ENCODE data around the gene UTP25.
A peak's percentile ranks its signal among the peaks of the same experiment; 100 is the strongest.
"Not testable (repeated sequence)": the region's sequence is repeated elsewhere in the genome, so short reads cannot be mapped to it uniquely, and the experiment has no call there.

The UTP25 gene, protein sequence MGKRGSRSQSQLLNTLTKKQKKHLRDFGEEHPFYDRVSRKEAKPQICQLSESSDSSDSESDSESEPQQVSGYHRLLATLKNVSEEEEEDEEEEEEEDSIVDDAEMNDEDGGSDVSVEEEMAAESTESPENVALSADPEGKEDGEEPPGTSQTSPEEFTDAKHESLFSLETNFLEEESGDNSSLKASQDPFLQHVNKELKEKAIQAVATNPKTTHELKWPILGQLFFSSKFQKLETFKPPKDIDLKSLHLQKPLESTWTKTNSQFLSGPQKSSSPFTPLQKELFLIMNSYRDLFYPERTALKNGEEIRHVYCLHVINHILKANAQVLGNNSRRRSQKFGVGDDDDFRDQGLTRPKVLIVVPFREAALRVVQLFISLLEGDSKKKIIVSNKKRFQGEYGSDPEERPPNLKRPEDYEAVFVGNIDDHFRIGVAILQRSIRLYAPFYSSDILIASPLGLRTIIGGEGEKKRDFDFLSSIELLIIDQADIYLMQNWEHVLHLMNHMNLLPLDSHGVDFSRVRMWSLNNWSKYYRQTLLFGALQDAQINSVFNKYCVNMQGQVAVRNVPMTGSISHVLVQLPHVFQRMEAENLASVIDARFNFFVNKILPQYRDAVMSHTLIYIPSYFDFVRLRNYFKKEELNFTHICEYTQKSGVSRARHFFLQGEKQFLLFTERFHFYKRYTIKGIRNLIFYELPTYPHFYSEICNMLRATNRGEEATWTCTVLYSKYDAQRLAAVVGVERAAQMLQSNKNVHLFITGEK

DNA sequence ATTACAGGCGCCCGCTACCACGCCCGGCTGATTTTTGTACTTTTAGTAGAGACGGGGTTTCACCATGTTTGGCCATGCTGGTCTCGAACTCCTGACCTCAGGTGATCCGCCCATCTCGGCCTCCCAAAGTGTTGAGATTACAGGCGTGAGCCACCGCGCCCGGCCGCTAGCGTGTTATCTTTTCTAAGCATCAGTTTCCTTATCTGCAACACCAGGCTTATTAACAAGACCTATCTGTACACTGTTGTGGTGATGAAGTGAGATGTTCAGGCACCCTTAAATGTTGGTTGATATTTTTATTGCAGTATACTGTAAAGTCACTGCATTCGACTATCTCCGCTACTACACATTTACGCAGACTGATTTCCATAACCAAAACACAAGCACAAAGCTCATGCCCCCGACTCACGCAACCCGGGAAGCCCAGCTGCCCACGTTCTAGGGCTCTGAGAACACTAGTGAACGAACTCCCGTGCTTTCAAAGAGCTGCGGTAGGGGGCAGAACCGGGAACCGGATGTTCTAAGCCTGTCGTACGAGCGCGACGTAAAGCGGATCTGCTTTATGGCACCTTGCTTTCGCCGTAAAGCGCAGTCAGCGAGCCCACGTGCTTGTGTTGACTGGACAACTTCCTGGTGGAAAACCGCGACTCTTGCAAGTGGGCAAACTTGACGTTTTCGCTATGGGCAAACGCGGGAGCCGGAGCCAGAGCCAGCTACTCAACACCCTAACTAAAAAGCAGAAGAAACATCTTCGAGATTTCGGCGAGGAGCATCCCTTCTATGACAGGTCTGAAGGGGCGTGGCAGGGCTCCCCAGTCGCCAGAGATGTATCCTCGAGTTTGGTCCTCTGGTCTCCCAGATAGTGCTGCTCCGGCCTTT, at the start of gene UTP25:
Gene UTP25 (plus strand): TSS at position 589 of the 879 bp plus-strand sequence. CDS start 92 bp downstream, at position 681.
- peak; percentile 61 for DNase-seq

DNA sequence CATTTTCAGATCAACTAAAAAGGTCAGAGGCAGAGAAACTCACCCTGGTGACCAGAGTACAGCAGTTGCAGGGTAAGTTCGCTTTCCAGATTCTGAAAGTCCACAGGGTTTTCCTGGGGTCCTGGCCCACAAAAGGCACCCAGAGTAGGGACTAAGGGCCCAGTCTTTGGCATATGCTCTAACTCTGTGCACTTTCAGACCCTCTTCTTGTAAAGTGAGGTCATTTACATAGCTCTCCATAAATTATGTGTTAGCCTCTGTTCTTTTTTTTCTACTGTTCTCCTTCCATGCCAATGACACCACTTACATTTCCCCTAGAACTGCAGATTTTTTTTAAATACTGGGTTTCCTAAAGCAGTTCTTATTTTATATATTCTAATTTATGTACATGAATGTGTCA, 49.7 kb upstream of the UTP25 start:
- DNase-seq, result no peak

DNA sequence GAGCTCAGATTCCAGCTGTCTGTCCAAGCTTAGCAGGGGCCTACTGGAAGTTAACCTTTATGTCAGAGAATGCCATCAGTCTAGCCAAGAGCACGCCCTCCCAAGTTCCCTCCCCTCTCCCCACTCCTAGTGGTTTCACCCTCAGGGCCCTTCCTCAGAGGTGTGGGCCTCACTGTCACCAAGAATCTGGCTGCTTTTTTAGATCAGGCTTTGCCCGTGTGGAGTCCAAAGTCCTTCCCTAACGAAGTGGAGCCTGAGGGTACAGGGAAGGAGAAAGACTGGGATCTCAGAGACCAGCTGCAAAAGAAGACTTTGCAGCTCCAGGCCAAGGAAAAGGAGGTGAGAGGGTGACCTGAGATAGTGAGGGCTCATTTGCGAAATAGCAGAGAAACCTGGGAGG, 47.5 kb upstream of the UTP25 start:
- DNase-seq, result no peak

DNA sequence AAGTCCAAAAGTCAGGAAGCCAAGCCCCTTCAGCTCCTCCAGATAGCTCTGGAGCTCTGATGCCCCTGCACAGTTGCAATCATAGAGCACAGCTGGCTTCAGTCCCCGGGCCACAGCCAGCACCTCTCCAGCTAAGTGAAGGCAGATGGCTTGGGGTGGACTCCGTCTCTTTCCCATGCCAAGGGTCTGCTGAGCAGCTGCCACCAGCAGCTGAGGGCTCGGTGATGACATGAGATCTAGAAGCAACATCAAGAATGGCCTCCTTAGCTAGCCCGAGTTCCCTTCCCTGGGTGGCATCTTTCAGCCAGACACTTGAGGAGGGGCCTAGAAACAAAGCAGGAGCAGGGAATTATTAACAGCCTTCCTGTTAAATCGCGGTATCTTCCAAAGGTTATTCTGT, 44.4 kb upstream of the UTP25 start:
- no peak for DNase-seq

DNA sequence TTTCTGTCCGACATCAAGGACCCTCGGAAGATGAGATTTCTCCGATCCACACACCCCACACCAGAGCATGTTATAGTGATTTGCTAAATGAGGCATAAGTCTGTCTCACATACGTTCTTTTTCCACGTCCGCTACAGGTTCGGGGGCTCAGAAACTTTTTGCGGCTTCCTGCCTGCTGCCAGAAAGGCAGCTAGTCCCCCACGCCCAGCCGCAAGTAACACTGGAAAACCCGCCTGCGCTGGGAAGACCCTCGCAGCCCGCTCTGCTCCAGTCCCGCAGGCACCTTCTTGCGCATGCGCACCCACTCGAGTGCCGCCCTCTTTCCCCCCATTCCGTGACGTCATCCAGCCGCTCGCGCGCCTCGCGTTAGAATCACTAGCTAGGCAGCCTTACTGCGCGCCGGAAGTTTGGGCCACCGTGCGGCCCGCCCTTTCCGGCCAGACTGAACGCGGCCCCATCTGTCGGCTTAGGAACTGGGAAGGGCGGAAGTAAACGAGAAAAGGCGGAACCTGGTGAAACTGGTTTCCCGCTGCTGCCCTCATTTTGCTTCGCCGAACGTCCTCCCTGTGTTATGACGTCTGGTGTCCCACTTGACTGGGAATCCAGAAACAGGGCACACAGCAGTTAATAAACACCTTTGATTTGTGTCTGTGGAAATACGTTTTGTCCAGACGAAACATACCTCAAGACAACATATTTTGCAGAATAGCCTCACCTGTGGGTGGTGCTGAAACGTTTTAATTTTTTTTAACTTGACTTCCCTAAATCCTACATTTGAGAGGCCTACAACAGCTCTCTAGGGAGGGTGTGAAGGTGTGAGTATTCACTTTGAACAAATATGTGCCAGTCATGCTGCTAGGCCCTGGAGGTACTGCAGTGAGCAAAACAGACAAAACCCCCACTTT, 43.3 kb upstream of the UTP25 start, which contains the start of gene C1orf74:
Gene C1orf74 (minus strand): TSS at position 295 of the 905 bp plus-strand sequence. CDS start 925 bp downstream, outside the sequence.
- DNase-seq, result peak; percentile 61

DNA sequence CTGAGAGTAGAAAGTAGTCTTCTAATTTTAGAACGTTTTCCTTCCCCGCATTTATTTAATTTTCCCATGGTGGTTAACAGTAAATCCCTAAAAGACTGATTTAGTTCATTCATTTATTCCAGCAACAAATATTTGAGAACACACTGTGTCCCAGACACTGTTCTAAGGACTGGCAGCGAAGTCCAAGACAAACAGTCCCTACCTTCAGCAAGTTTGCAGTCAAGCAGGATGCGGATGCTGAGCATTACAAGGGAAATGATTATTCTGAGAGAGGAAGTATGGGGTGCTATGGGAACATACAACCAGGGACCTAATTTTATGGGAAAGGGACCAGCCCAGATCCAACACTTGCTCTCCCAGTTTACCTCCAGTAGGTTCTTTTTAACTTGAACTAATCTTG, 42.2 kb upstream of the UTP25 start:
- no peak for DNase-seq

DNA sequence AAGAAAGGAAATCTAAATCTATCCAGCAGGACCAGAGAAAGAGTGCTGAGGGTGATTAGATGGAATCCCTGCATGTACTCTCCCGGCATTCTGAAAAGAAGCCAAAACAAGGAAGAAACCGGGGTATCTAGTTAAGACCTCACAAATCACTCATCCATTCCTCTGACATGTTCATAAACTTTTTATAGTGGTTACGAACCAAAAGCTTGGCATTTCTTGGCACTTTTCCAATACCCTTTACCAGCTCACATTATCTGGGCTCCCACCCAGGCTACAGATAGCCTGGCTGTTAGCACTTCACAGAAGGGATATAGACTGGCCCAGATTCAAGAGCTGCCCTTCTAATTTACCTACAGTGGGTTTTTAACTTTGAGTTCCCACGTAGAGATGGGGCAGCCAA, 41.6 kb upstream of the UTP25 start:
- no peak for DNase-seq

DNA sequence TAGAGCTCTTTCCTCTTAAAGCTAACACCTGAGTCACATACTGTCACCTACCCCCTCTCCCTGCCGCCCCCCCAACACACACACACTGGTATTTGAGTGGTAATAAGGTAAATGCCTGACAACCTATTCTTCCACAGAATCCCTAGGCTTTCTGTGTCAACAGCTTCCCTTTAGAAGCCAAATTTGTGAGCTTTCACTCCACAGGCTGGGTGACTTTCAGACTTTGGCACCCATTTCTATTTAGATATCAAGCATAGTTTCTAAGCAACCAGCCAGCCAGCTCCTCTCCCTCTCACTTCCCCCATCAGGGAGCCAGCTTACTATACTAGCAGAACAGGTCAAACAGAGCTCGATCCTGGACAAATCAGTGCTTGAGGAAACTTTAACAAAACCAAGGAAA, 40.2 kb upstream of the UTP25 start:
- DNase-seq, result no peak

DNA sequence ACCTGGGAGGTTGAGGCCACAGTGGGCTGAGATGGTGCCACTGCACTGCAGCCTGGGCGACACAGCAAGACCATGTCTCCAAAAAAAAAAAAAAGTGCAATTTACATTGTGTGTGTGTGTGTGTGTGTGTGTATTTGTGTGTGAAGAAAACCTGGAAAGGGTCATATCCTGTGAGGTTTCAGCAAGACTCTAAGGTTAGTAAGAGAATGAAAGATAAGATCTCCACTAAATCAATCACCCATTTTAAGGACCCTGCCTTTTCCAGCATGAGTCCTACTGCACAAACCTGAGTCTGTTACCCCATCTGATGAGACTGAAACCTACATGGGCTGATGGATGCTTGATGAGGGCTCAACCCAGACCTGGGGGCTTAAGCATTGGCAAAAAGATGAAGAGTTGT, 38.5 kb upstream of the UTP25 start:
- DNase-seq, result no peak

DNA sequence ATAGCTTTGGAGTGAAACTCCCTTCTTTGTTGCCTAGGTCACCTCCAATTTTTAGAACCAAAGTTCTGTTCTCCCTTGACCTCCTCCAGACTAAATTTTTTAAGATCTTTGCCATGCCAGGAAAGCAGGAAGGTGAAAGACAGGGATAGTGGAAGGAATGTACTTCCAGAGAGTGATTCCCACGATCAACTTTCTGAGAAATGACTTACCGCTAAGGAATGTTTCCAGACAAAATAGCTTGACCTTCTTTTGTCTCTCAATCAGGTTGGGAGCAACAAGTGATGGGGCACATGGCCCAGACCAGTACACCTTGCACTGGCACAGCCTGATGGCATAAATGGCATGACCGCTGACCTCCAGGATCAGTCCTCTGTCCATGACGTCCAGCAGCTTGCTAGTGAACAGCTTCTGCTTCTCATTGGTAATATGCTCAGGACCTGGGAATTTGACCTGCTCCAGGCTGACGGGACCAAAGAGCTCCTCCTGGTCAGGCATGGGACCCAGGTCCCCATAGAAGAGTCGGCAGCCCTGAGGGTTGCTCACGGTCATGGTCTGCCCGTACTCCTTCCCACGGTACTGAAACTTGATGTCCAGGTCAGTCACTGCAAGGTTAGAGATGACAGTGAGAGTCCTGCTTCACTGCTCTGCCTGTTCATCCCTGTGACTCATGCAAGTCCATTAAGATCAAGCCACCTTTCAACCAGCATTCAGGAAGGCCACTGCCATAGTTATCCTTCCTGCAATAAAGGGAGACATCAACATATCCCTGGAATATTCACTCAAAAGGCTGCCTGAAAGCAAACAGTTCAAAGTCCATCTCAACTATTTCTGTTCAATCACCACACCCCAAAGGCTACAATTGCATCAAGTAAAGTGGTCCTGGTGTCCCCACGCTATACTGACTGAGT, 37.2 kb upstream of the UTP25 start:
- no peak for DNase-seq

DNA sequence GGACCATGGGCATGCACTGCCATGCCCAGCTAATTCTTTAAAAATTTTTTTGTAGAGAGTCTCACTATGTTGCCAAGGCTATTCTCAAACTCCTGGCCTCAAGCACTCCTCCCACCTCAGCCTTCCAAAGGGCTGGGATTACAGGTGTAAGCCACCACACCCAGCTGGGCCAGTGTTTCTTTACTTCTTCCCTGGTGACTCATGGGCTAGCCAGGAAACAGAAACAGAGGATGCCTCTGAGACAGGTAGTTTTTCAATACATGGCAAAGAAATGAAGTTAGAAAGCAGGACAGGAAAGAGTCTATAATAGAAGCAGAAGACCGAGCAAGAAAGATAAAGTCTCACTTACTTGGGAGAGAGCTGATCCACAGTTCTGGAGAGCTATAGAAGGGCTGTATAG, 35.9 kb upstream of the UTP25 start:
- no peak for DNase-seq

DNA sequence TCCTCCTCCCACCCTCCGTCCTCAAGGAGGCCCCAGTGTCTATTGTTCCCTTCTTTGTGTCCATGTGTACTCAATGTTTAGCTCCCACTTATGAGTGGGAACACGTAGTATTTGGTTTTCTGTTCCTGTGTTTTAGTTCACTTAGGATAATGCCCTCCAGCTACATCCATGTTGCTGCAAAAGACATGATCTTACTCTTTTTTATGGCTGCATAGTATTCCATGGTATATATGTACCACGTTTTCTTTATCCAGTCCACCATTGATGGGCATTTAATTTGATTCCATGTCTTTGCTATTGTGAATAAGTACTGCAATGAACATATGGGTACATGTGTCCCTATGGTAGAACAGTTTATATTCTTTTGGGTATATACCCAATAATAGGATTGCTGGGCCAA, 34.1 kb upstream of the UTP25 start:
- not testable (repeated sequence) for DNase-seq

DNA sequence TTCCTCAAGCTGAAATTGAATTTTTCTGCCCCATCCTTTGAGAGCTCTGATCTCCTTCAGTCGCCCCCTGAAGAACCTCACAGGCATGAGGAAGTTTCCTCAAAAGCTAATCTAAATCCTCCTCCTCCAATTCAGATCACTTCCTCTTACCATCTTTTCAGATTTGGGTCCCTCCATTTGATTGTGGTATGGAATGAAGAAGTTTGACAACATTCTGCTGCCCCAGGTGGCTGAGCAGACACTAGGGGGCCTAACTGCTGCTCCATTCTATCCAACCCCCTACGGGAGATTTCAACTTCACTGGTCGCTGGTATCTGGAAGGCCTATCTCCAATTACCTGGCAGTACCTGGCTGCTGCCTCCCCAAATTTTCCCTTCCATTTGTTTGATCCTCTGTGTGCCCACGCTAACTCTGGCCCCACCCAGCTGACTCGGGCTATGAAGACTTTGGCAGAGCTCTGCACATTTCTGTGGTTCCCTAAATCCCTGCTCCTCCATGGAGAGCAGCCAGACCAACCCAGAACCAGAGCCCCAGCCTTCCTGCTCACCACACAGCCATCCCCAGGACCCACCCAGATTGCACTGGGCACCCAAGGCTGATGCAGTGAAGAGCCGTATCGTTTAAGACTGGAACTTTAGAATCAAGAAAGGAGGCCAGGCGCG, 29.7 kb upstream of the UTP25 start:
- no peak for DNase-seq

DNA sequence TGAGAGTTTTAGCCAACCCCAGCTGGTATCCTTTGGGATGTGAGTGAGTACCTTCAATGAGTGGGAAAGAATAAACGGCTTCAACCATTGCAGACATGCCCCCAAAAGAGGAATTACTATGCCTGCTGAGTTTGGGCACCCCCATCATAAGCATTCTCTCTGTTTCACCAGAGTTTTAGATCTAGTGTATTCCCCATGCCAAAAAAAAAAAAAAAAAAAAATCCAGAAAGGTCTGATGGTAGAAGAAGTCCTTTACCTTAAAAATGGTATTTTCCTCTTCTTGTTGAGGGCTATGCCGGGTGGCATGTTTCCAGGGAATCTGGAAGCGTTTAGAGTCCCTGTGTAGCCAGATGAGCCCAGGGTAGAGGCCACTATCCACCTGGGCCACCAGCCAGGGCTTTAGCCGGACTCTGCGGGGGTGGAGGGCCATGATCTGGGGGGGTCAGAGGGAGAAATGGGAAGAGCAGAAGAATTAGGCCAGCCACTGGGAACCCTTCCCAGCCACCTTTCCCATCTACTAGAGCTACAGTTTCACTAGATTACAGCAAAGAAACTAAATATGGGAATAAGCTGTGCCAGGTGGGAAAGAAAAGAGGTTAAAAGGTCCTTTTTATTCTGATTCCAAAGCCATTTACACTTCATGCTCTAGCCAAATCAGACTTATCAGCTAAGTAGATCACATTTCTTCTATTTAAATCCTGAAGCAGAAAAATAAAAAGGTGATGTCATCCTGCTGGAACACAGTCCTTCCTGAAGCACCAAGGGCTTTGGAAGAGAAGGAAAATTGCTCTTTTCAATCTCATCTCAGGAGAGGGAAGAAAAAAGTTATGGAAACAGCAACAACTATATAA, 26.6 kb upstream of the UTP25 start:
- no peak for DNase-seq

DNA sequence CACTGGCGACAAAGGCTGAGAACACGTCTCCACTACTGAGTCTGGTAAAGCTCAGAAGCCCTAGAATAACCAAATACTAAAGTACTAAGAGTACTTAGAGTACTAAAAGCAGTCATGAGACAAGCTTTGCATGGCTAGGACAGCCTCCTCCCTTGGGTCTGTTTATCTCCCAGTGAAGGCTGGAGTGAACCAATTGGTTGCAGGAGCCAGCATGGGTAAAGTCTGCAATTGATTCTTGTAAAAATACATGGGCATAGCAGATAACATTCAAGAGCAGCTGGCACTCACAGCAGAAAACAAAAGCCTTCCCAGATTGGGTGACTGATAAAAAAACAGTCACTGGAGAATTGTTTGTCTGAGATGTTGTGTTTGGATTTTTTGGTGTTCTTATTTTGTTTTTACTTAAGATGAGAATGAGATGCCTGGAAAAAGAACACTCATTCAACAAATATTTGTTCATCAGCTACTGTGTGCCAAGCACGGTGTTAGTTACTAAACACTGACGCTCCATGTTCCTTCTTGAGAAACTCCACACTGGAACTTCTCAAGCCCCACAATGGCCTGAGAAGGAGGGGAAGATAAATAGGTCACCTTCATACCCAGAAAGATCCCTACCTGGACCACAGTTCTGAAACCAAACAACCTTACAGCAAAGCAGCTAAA, 25.5 kb upstream of the UTP25 start:
- no peak for DNase-seq

DNA sequence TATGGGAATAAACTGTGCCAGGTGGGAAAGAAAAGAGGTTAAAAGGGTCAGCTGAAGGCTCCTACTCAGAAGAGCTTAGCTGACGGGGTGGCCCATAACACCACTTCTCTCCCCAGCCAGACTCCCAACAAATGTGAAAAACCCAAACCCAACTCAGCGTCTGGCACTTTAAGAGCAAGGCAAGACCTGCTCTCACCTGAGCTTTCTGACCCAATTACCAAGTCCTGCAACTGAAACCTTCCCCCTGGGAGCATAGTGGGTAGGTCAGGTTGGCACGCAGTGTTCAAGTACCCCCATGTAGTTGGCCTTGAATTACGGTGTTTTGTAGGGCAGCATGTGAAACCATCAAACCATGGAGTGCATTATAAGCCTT, 25.0 kb upstream of the UTP25 start:
- no peak for DNase-seq

DNA sequence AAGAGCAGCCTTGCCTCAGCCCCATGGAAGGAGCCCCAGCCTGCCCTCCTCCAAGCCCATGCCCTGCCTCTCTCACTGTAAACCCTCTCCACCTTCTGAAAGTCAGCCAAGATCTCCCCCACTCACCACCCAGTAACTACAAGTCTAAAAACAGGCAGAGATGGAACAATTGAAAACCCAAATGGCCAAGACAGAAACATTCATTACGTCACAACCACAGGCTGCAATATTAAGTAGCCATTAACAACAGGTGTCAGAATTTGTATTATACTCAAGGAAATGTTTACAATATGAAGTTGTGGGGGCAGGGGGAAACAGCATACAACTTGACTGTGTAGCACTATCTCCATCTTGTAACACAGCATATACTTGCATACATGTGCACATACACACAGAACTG, 24.2 kb upstream of the UTP25 start:
- DNase-seq, result no peak

DNA sequence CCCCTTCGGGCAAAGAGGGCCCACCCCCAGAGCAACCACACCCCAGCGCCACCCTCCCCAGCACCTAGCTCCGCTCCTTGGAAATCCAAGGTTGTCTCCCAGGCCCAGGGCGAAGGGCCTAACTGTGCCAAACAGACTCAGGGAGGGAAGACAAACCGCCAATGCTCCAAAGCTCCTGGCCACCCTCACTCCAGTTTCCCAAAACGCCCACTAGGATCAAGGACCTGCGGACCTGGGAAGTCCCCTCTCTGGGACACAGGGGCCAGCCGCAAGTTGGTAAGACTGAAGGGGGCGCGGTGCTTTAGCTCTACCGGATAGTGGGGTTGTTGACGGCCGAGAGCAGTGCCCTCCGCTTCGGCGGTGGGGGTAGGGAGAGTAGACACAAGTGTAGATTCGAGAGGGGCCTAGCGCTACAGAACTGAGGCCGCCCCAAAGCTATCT, 22.4 kb upstream of the UTP25 start:
- DNase-seq, result no peak
